ENCODE data around the gene PFDN1.
"Not testable (repeated sequence)": the region's sequence is repeated elsewhere in the genome, so short reads cannot be mapped to it uniquely, and the experiment has no call there.

The PFDN1 gene

GRCh38 chr5:140302786-140303639, at the start of gene PFDN1:
Gene PFDN1 (minus strand): TSS chr5:140303101. CDS start chr5:140303073, 28 bp downstream.
- peak; percentile 79 for DNase-seq (ENCODE audit: low read depth, low spot score)

GRCh38 chr5:140351609-140352334, 48.9 kb upstream of the PFDN1 start:
- DNase-seq (ENCODE audit: low read depth, low spot score) = peak; percentile 38

- no peak for DNase-seq (ENCODE audit: low read depth, low spot score)
Observed at GRCh38 chr5:140349244-140349643, 46.3 kb upstream of the PFDN1 start.

DNA sequence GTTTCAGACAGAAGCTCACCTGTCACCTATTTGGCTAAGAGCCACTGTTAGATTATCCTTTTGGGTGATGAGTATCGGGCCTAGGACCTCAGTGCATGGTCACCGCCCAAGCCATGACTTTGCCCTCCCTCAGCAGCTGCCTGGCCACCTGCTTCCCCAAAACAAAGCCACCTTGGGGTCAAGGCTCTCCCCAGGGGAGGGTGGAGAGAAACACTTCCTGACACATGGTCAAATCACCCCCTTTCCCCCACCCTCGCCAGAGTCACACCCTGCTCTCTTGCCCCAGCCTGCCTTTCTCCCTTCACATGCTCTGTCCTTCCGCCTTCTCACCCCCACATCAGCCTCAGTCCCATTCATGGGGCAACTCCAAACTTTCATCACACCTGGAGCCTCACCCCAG, 45.2 kb upstream of the PFDN1 start:
- DNase-seq (ENCODE audit: low read depth, low spot score) = no peak

GRCh38 chr5:140347360-140347759, 44.5 kb upstream of the PFDN1 start:
- no peak for DNase-seq (ENCODE audit: low read depth, low spot score)

GRCh38 chr5:140346348-140347221, 43.7 kb upstream of the PFDN1 start, which contains the start of gene HBEGF:
Gene HBEGF (minus strand): TSS chr5:140346603. CDS start chr5:140346328, 275 bp downstream.
- peak; percentile 6 for DNase-seq (ENCODE audit: low read depth, low spot score)

DNA sequence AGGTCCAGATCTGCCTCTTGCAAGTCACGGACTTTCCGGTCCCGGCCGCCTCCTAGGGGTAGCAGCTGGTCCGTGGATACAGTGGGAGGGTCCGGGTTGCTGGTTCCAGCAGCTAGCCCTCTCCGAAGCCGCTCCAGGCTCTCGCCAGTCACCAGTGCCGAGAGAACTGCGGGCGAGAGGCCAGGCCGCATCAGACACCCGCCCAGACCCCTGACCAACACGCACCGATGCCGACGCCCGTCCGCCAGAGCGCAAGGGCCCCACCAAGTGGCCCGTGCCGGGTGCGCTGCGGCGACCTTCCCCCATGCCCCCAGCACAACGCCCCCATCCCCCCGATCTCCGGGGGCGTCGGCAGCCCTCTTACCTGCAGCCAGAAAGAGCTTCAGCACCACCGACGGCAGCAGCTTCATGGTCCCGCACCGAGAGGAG, 43.0 kb upstream of the PFDN1 start:
- DNase-seq (ENCODE audit: low read depth, low spot score) = no peak

GRCh38 chr5:140344683-140345423, 42.0 kb upstream of the PFDN1 start:
- no peak for DNase-seq (ENCODE audit: low read depth, low spot score)

GRCh38 chr5:140343849-140344248, 40.9 kb upstream of the PFDN1 start:
- not testable (repeated sequence) for DNase-seq (ENCODE audit: low read depth, low spot score)

GRCh38 chr5:140342896-140343295, 40.0 kb upstream of the PFDN1 start:
- DNase-seq (ENCODE audit: low read depth, low spot score) = no peak

DNA sequence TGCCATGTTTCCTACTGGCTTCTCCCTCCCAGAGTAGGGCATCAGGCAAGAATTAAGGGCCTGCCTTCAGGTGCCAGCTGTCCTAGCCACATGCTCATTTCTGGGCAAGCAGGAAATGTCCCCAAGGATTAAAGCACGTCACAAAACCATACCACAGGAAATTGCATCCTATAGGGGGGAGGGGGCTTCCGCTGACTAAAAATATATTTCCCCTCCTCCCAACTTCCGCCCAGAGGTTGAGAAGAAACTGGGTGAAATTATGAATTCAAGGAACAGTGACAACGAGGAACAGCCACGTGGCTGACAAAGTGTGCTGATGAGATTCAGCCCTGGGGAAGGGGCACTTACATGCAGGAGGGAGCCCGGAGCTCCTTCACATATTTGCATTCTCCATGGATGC, 39.4 kb upstream of the PFDN1 start:
- no peak for DNase-seq (ENCODE audit: low read depth, low spot score)

GRCh38 chr5:140341591-140341990, 38.7 kb upstream of the PFDN1 start:
- DNase-seq (ENCODE audit: low read depth, low spot score) = no peak

GRCh38 chr5:140340605-140341121, 37.8 kb upstream of the PFDN1 start:
- no peak for DNase-seq (ENCODE audit: low read depth, low spot score)

DNA sequence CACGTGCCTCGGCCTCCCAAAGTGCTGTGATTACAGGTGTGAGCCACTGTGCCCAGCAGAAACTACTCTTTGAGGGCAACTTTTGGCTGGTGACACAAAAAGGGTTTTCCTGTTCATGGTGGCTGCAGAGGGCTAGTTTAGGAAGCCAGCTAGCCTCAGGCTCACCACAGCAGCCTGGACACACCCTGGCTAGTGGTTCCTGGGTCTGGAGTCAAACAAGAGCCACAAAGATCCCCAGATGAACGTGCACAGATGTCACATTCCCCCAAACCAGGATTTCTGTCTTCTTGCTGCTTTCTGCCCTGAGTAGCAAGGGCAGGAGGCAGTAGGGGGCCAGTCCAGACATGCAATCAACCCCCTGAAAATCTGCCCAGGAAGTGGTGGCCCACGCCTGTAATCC, 36.7 kb upstream of the PFDN1 start:
- DNase-seq (ENCODE audit: low read depth, low spot score) = no peak

- DNase-seq (ENCODE audit: low read depth, low spot score) = no peak
Observed at GRCh38 chr5:140338908-140339307, 36.0 kb upstream of the PFDN1 start.

GRCh38 chr5:140338336-140338735, 35.4 kb upstream of the PFDN1 start:
- no peak for DNase-seq (ENCODE audit: low read depth, low spot score)

- no peak for DNase-seq (ENCODE audit: low read depth, low spot score)
Observed at GRCh38 chr5:140337880-140338279, 35.0 kb upstream of the PFDN1 start.

- DNase-seq (ENCODE audit: low read depth, low spot score) = no peak
Observed at GRCh38 chr5:140336388-140336787, 33.5 kb upstream of the PFDN1 start.

DNA sequence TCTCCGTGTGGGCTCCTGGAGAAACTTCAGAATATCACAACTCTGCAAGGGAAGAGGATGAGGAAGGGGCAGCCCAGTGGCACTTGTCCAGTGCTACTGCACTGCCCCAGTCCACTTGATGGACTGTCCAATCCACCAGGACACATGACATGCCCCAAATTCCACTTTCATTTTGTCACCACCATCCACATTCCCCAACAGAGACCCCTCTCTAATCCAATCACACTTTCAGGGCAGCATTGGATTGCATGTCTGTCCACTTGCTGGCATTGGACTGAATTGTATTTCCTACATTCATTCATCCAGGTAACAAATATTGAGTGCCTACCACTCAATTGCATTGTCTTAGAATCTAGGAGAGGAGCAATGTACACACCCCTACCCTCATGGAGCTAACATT, 28.7 kb upstream of the PFDN1 start:
- no peak for DNase-seq (ENCODE audit: low read depth, low spot score)

DNA sequence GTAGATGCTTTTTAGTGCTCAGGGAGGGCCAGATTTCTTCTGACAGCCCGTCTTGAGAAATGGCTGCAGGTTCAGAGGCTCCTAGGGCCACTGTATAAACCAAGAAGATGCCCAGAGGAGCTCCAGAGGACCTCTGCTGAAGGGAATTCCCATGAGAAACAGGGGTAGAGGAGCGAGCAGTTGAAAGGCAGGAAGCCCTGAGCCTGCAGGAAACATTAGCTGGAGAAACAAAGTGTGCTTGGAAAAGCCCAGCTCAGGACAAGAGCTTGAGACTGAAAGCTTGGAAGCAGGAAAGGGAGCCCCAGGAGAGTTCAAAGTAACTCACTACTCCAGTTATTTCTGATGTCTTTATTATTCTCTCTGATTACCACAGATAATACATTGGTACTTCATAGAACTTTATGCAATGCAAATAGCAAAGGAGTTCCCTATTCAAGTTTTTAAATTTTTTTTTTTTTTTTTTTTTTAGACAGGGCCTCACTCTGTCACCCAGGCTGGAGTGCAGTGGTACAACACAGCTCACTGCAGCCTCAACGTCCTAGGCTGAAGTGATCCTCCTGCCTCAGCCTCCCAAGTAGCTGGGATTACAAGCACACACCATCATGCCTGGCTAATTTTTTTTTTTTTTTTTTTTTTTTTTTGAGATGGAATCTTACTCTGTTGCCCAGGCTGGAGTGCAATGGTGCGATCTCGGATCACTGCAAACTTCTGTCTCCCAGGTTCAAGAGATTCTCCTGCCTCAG, 27.0 kb upstream of the PFDN1 start:
- no peak for DNase-seq (ENCODE audit: low read depth, low spot score)
